HG03460 (cell line): Measurements from ENCODE around the gene WDR1.
A peak's percentile ranks its signal among the peaks of the same experiment; 100 is the strongest.
"Not testable (repeated sequence)": the region's sequence is repeated elsewhere in the genome, so short reads cannot be mapped to it uniquely, and the experiment has no call there.

ENCODE experiments used
- ATAC-seq: cut with Tn5 transposase; IDR thresholded peaks from one replicate; pipeline ENCODE4 v1.9.1; 2021; ENCODE audit not compliant: unreplicated experiment

Gene WDR1

DNA sequence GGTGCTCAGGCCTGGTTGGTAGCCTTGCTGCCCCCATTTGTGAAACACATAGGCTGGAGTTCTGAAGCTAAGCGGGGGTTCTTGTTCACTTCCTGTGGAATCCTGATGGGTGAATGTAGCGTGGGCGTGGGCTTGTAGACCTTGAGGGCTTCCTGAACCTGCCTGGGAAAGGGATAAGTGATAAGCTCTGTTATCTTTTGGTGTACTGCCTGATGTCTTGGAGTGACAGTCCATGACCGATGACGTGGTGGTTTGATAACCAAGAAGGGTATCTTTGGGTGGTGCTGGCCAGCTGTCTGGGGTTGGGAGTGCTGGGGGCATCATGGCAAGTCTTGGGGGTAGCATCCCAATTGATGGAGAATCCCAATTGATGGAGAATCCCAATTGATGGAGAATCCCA lies 17.5 kb upstream of the WDR1 start:
- no peak for ATAC-seq

GRCh38 chr4:10131202-10131601 lies 14.6 kb upstream of the WDR1 start:
- ATAC-seq, result no peak

DNA sequence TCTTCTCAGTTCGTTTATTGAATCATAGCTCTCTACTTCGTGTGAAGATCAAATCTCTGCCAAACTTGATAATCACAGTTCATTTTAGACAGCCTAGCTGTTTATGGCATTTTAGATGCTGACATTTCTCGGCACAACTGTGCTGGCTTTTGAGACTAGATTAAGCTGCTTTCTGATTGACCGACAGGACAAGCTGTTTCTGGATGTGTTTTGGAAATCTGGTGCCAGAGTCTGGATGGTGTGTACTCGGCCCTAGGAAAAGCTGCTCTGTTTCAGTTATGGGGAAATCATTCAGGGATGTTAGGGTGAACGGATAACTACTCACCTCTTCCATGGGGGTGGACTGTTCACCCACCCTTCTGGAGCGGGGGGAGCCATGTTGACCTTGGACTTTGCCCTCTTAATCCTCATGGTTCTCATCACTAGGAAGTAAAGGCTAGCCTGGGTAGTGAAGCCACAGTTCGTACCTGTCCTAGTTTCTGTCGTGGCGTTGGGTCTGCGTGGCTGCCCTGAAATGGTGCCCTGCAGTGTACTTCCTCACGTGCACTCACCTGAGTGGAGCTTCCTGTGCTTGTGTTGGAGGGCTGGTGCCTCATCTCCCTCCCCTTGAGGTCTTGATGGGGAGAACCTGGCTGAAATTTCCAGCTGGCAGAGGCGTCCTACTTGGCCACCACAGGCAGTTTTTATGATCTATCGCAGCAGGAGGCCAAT lies 13.7 kb upstream of the WDR1 start:
- no peak for ATAC-seq

DNA sequence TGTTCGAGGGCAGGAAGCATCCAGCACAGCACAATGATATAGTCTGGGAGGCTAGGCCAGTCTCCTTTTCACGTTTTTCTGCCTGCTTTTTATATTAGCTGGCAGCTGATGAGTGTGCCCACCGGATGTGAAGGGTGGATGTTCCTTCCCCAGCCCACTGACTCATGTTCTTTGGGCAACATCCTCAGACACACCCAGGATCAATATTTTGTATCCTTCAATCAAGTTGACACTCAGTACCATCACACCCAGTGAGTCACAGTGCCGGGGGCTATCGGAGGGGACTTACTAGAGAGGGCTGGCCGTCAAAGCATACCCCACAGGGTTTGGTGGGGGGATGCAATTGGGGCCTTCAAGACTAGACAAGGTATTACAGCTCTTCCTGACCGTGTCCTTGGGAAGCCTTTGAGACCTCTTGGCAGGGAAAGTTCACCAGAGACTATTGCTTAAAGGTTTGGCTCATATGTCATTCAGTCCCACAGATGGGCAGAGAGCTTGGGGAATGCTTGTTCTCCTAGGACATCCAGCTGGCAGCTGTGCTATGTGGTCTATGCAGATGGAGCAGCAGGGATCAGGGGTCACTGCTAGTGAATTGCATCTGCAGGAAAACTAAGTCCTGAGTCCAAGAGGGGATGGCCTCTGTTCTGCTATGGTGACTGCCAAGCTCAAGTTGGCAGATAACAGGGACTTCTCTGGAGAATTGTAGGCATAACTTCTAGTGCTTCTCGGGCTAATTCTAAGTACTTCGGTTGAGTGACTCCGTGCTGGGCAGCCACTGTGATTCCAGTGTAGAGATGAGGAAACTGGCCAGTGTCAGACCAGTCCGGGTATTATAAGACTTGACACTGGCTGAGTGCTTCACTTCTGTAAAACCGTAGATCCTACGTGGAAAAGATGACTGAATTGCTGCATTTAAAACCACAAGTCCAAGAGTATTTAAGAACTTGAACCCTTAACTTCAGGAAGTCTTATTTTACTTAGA lies 12.9 kb upstream of the WDR1 start:
- no peak for ATAC-seq

GRCh38 chr4:10128761-10129160 lies 12.2 kb upstream of the WDR1 start:
- no peak for ATAC-seq

DNA sequence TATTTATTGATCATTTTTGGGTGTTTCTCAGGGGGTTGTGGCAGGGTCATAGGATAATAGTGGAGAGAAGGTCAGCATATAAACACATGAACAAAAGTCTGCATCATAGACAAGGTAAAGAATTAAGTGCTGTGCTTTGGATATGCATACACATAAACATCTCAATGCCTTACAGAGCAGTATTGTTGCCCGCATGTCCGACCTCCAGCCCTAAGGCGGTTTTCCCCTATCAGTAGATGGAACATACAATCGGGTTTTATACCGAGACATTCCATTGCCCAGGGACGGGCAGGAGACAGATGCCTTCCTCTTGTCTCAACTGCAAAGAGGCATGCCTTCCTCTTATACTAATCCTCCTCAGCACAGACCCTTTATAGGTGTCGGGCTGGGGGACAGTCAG lies 10.9 kb upstream of the WDR1 start:
- ATAC-seq, result not testable (repeated sequence)

- ATAC-seq, result no peak
Observed at GRCh38 chr4:10124167-10124930, 7.8 kb upstream of the WDR1 start.

DNA sequence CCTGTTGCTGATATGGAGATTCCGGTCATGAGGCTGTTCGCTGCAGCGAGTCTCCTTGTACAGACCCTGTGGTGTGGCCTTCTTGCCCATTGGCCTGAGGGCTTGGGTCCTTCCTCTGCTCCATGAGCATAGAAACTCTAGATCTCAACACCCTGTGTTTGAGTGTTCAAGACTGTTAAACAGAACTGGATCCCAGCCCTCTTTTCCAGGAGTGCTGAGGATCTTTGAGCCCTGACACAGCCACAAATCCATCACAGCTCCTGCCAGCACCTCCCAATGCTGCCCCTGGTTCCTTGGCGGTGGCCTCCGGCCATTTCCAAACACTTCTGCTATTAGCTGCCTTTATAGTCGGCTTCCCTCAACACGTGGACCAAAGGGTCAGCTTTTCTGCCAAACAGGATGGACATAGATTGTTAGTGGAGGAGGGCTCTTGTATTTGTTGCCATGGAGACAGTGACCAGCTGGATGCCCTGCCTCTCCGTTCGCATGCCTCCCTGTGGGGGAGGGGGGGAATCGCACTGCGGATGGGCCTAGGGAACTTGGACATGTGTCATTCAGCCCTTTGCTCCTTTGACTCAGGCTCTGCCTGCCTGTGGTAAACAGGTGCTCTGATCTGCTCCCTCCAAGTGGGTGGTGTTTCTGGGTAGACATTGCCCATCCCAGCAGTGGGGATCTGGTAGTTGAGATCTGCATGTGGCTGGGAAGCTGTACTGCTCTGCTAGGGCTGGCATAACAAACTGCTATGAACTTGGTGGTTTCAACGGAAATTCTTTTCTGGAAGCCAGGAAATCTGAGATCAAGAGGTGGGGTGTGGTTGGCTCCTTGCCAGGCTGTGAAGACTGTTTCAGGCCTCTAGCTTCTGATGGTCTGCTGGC lies 6.9 kb upstream of the WDR1 start:
- ATAC-seq, result no peak

- ATAC-seq, result no peak
Observed at GRCh38 chr4:10122236-10122932, 5.8 kb upstream of the WDR1 start.

DNA sequence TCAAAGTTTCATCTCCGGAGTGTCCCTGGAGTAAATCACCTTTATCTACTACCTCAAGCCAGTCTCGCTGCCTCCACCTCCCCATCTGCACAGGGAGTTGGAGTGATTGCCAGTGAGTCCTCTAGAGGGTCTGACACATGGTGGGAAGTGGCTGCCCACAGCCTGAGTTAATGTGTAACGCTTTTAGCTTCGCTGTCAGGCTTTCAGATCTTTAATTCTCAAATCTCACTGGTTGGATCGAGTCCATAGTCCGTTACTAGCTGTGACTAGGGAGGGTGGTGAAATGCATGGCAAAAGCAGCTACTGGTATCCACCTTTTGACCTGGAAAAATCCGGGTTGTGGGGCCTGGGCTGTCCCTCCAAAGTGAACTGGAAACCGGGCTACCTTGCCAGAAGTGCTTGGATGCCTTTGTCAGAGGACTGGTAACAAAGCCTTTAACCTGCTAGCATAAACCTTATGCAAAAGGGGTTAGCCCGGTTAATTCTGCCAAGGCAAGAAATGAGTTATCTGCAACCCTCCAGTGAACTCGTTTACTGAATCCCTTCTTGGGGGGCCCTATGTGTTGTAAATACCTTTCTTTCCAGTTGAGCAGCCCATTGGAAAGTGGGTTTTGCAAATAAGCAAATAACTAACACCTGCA lies 5.1 kb upstream of the WDR1 start:
- no peak for ATAC-seq

GRCh38 chr4:10120943-10121567 lies 4.5 kb upstream of the WDR1 start:
- no peak for ATAC-seq

- no peak for ATAC-seq
Observed at GRCh38 chr4:10119773-10120172, 3.2 kb upstream of the WDR1 start.

GRCh38 chr4:10119278-10119677 lies 2.7 kb upstream of the WDR1 start:
- no peak for ATAC-seq

DNA sequence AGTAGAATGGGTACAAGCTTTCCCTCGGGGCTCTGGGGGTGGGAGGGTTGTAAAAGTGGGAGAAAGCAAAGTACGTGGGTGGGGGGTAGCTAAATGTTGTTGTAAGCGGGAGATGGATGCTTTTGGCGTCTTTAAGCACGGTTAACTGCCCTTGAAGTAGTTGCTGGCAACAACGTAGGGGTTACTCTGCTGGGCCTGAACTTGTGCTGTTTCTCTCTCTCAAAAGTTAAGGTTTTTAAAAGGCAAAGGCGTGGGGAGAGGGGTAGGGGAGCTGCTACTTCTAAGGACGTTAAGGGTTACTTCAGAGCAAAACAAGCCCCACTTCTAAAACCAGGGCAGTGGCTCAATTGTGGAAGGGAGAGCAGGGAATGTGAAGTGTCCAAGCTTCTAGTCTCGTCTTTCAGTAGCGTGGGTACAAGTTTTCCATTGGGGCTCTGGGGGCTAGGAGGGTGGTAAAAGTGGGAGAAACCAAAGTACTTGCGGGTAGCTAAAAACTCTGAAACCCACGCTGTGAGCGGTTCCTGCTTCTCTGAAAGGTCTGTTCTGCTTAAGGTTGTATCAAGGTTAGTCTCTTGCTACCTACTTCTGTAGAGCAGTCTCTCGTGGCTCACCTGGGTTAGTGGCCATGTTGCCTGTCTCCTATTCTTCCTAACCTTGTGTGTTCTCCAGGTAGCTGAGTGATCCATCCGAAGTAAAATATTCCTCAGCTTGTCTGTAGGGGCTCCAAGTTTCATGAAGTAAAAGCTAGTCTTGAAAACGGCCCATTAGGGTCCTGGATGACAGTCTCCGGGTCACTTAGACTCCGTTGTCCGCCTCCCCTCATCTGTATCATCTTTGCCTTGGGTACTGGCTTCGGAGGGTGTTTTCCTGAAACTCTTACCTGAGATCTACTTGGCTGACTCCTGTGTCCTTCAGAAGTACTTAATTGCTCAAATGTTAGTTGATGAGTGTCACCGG lies 1.7 kb upstream of the WDR1 start:
- no peak for ATAC-seq

- ATAC-seq, result no peak
Observed at GRCh38 chr4:10117359-10118047, 904 bp upstream of the WDR1 start.

- peak; percentile 45 for ATAC-seq
Observed at GRCh38 chr4:10115797-10116568, 616 bp downstream of the WDR1 start.
